Measurements from ENCODE around the gene MARK4.

DNA sequence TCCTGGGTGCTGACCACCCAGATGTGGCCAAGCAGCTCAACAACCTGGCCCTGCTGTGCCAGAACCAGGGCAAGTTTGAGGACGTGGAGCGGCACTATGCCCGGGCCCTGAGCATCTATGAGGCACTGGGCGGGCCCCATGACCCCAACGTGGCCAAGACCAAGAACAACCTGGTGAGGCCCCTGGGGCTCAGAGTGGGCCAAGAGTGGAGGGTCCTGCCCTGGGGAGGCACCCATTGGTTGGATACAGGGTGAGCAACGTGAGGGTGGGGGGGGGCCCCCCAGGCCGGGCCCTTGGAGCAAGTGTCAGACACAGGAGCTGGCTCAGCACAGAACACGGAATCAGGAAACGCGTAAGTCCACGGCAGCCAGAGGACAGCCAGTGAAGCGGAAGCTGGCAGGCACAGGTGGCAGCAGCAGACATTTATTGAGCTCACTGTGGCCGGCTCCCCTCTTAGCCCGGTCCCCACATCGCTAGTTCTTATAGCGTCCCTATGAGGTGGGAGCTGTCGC is 98.4 kb downstream of the MARK4 start:
- TF ChIP-seq CREB5 (CRISPR knock-in tag; IDR thresholded peaks at IDR 0.05; ENCODE audit: low read depth) (no peak), ZNF70 (CRISPR knock-in tag; IDR thresholded peaks at IDR 0.05) (no peak), ARNTL (CRISPR knock-in tag; IDR thresholded peaks at IDR 0.05; ENCODE audit: borderline replicate concordance, low read depth) (no peak), ISL1 (CRISPR knock-in tag; IDR thresholded peaks at IDR 0.05) (no peak), RARB (CRISPR knock-in tag; IDR thresholded peaks at IDR 0.05) (no peak), OSR1 (CRISPR knock-in tag; IDR thresholded peaks at IDR 0.05) (no peak), TOX (CRISPR knock-in tag; IDR thresholded peaks at IDR 0.05; ENCODE audit: borderline replicate concordance) (no peak)
- TF ChIP-seq, protein P1, sequence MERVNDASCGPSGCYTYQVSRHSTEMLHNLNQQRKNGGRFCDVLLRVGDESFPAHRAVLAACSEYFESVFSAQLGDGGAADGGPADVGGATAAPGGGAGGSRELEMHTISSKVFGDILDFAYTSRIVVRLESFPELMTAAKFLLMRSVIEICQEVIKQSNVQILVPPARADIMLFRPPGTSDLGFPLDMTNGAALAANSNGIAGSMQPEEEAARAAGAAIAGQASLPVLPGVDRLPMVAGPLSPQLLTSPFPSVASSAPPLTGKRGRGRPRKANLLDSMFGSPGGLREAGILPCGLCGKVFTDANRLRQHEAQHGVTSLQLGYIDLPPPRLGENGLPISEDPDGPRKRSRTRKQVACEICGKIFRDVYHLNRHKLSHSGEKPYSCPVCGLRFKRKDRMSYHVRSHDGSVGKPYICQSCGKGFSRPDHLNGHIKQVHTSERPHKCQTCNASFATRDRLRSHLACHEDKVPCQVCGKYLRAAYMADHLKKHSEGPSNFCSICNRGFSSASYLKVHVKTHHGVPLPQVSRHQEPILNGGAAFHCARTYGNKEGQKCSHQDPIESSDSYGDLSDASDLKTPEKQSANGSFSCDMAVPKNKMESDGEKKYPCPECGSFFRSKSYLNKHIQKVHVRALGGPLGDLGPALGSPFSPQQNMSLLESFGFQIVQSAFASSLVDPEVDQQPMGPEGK (CRISPR knock-in tag; IDR thresholded peaks at IDR 0.05; ENCODE audit: borderline replicate concordance): no peak
